ENCODE data around the gene GRB10. TPM values are rescaled to one million over a fixed set of nuclear protein-coding genes. Genes with fewer than 3 reads are reported as not detected.

GRB10 gene
- total RNA-seq, 1 experiment from 2014 or later, result 47.9 TPM

DNA sequence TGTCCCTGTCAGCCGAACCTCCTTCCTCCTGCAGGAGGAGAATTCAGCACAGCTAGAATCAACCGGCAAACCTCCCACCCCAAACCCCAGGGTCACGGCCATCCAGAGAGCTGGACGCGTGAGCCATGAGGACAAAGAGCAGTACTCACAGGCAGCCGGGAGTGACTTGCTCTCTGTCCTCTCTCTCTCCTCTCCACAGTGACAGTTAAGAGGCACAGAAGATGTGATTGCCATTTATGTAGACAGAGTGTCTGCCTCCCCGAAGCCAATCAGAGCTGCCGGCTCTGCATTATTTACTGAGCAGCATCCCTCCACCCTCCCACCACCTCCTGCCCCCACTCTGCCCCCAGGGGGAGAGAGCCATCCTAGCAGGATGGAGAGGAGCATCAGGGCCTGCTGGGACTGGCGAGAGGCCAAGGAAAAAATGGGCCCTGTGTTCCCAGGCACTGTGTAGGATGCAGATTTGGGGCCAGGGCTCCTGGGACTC is 221.8 kb downstream of the GRB10 start:
- Histone ChIP-seq H3K27me3 (ENCODE audit: insufficient read depth, low read depth) (peaks cover 33% of the 10 kb centered on the region; the same call in 1 of the 2 replicates), H3K36me3 (ENCODE audit: low read depth) (no peaks in the 10 kb centered on the region), H3K9me2 (ENCODE audit: insufficient read depth) (no peaks in the 10 kb centered on the region), H3K27ac (no peak overlapping the region), H4K20me1 (ENCODE audit: insufficient read depth) (no peaks in the 10 kb centered on the region), H3K4me2 (no peak overlapping the region), H3K9me3 (ENCODE audit: insufficient read depth, low read depth) (no peaks in the 10 kb centered on the region), H3F3A (ENCODE audit: insufficient read depth, low read depth) (no peaks in the 10 kb centered on the region), H3K79me2 (ENCODE audit: low read depth) (no peaks in the 10 kb centered on the region), H3K4me1 (replicated peaks; ENCODE audit: insufficient read depth) (peaks cover 8% of the 10 kb centered on the region), H2AFZ (no peak overlapping the region), H3K4me3 (no peak overlapping the region)
- BruUV-seq (replicated peaks), result no TSS peak
- POLR2A ChIA-PET (ENCODE audit: unreplicated experiment), result no interaction called here
- intact Hi-C loops (cut with micrococcal nuclease; ENCODE audit: unreplicated experiment), result loop anchor here (5.0 kb wide), 1 partner anchor 94 kb away; no protein-coding TSS in a partner anchor
- CTCF ChIA-PET, result no interaction called here
- no peak for DNase-seq
- no peak for TF ChIP-seq EZH2 (IDR thresholded peaks at IDR 0.05; ENCODE audit: low read depth)
- TF ChIP-seq, protein P1, sequence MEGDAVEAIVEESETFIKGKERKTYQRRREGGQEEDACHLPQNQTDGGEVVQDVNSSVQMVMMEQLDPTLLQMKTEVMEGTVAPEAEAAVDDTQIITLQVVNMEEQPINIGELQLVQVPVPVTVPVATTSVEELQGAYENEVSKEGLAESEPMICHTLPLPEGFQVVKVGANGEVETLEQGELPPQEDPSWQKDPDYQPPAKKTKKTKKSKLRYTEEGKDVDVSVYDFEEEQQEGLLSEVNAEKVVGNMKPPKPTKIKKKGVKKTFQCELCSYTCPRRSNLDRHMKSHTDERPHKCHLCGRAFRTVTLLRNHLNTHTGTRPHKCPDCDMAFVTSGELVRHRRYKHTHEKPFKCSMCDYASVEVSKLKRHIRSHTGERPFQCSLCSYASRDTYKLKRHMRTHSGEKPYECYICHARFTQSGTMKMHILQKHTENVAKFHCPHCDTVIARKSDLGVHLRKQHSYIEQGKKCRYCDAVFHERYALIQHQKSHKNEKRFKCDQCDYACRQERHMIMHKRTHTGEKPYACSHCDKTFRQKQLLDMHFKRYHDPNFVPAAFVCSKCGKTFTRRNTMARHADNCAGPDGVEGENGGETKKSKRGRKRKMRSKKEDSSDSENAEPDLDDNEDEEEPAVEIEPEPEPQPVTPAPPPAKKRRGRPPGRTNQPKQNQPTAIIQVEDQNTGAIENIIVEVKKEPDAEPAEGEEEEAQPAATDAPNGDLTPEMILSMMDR (conservative IDR thresholded peaks at IDR 0.05), result no peak

- DNase-seq, result no peak
- CTCF ChIA-PET, result no interaction called here
- H3K27me3 ChIP-seq (ENCODE audit: insufficient read depth, low read depth), result peaks cover 27% of the 10 kb centered on the region; the same call in 1 of the 2 replicates
- no peaks in the 10 kb centered on the region for H3K36me3 ChIP-seq (ENCODE audit: low read depth)
- no peak overlapping the region for H3K4me2 ChIP-seq
- H3K4me1 ChIP-seq (replicated peaks; ENCODE audit: insufficient read depth), result peaks cover 9% of the 10 kb centered on the region
- POLR2A ChIA-PET (ENCODE audit: unreplicated experiment), result no interaction called here
- no peaks in the 10 kb centered on the region for H3K9me3 ChIP-seq (ENCODE audit: insufficient read depth, low read depth)
- no TSS peak for BruUV-seq (replicated peaks)
- H2AFZ ChIP-seq, result no peak overlapping the region
- no peak overlapping the region for H3K27ac ChIP-seq
- H3K4me3 ChIP-seq, result no peak overlapping the region
- no peak for TF ChIP-seq EZH2 (IDR thresholded peaks at IDR 0.05; ENCODE audit: low read depth)
- TF ChIP-seq, protein P1 (conservative IDR thresholded peaks at IDR 0.05), result no peak
- no peaks in the 10 kb centered on the region for H4K20me1 ChIP-seq (ENCODE audit: insufficient read depth)
- H3K9me2 ChIP-seq (ENCODE audit: insufficient read depth), result no peaks in the 10 kb centered on the region
- H3K79me2 ChIP-seq (ENCODE audit: low read depth), result no peaks in the 10 kb centered on the region
- no peaks in the 10 kb centered on the region; the same call in 1 of the 2 replicates for H3F3A ChIP-seq (ENCODE audit: insufficient read depth, low read depth)
- intact Hi-C loops (cut with micrococcal nuclease; ENCODE audit: unreplicated experiment), result loop anchor here (5.0 kb wide), 1 partner anchor 93 kb away; no protein-coding TSS in a partner anchor
These were observed 222.8 kb downstream of the GRB10 start for GRCh38 chr7:50559881-50560280.

DNA sequence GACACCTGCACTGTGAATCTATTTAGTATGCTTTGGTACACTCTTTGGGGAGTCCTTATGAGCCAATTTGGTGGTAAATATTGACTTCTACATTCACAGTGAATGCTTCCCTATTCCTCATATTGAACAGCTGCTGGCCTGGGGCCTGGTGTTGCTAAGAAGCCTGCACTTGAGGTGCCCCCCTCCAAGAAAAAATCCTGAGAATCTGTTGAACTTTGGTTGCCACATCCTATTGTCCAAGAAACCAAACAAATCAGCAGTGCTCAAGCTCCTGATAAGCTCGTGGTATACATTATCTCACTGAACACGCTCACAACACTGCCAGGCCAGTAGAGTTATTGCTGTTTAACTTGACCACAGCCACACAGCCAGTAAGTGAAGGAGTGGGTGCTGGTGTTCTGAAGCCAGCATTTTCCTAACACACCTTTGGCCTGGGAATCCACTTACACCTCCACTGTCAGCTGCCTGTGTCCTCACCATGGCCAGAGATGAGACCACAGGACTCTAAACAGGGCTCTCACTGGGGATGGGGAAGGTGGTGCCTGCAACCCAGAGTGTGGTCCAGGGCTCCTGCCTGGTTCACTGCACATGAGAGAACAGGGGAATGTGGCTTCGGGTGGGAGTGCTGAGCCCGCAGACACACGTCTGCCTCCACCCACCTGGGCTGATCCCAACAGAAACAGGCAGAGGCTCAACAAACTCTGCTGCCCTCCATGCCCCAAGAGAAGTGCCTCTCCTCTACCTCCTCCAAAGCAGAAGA is 224.2 kb downstream of the GRB10 start:
- peaks cover 9% of the 10 kb centered on the region for H3K4me1 ChIP-seq (replicated peaks; ENCODE audit: insufficient read depth)
- H3K4me2 ChIP-seq, result no peak overlapping the region
- no peaks in the 10 kb centered on the region for H4K20me1 ChIP-seq (ENCODE audit: insufficient read depth)
- no peaks in the 10 kb centered on the region; the same call in 1 of the 2 replicates for H3F3A ChIP-seq (ENCODE audit: insufficient read depth, low read depth)
- no peaks in the 10 kb centered on the region for H3K9me2 ChIP-seq (ENCODE audit: insufficient read depth)
- no peak for DNase-seq
- H3K9me3 ChIP-seq (ENCODE audit: insufficient read depth, low read depth), result no peaks in the 10 kb centered on the region; the same call in 1 of the 2 replicates
- no peaks in the 10 kb centered on the region for H3K79me2 ChIP-seq (ENCODE audit: low read depth)
- no peak overlapping the region for H3K27ac ChIP-seq
- no peak overlapping the region for H2AFZ ChIP-seq
- CTCF ChIA-PET, result no interaction called here
- peaks cover 18% of the 10 kb centered on the region; the same call in 1 of the 2 replicates for H3K27me3 ChIP-seq (ENCODE audit: insufficient read depth, low read depth)
- no peak overlapping the region for H3K4me3 ChIP-seq
- TF ChIP-seq, protein P1 (conservative IDR thresholded peaks at IDR 0.05), result no peak
- TF ChIP-seq EZH2 (IDR thresholded peaks at IDR 0.05; ENCODE audit: low read depth), result no peak
- intact Hi-C loops (cut with micrococcal nuclease; ENCODE audit: unreplicated experiment), result no loop called here
- no TSS peak for BruUV-seq (replicated peaks)
- POLR2A ChIA-PET (ENCODE audit: unreplicated experiment), result no interaction called here
- no peaks in the 10 kb centered on the region for H3K36me3 ChIP-seq (ENCODE audit: low read depth)
